ES-I3 (cell line): ENCODE data around the gene PPP2R5D.

Experiments
- H3K36me3 ChIP-seq: 2 replicates; pipeline ENCODE4 v1.6.1; 2013; ENCODE audit warnings: mild to moderate bottlenecking, low read length, control low read depth, moderate library complexity; ENCODE audit not compliant: insufficient read depth
- H3K4me1 ChIP-seq: 2 replicates; pipeline ENCODE4 v1.6.1; 2013; ENCODE audit warnings: mild to moderate bottlenecking, control low read depth, low read length; ENCODE audit not compliant: insufficient read depth
- H3K9ac ChIP-seq: 2 replicates; pipeline ENCODE4 v1.6.1; 2013; ENCODE audit warnings: low read depth, mild to moderate bottlenecking, low read length, moderate library complexity
- H3K9me3 ChIP-seq: 2 replicates; pipeline ENCODE4 v1.6.1; 2013; ENCODE audit warnings: mild to moderate bottlenecking, low read length, moderate library complexity; ENCODE audit not compliant: control insufficient read depth, insufficient read depth

The PPP2R5D gene

DNA sequence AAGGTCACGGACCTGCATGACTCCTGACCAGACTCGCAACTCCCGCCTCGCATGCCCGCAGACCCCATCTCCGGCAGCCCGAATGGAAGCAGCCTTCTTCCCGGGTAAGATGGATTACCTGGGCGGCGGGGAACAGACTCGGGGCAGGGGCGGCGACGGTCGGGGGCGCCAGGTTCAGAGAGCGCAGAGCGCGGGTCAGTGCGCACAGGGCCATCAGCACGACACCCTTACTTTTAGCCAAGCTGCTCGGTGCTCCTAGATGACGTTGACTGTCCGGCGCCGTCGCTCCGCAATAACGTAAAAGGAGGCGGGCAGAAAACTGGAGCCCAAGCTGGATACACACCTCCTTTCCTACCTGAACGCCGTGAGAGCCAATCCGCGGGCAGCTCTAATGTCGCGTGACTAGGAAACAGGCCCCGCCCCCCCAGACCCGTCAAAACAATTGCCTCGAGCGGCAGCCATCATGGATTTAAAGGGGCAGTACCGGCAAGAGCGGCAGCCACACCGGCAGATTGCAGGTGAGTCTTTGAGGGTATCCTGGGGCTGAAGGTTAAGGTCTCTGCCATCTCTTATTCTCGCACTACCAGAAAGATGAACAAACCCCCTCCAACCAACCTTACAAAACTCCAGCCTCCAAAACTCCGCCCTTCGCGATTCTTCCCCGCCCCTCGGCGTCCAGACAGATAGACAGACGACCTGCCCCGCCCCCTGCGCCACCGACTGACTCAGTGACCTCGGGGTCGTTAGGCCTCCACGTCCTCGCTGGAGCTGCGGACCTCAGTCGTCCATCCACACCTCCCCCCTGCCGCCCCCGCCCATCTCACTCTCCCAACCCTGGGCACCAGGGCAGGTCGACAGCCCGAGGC, 75.0 kb downstream of the PPP2R5D start, which contains the start of the genes KLC4 and MRPL2:
KLC4 (plus strand) TSS at position 464 of the 866 bp plus-strand sequence. CDS start 1,705 bp downstream, outside the sequence.
MRPL2 (minus strand) TSS at position 267 of the 866 bp plus-strand sequence; CDS start at position 214, 53 bp downstream.
- Histone ChIP-seq H3K9ac (peak within 1 kb of the TSS; percentile 82), H3K36me3 (no peaks in the 10 kb centered on the region), H3K9me3 (no peaks in the 10 kb centered on the region), H3K4me1 (peaks cover 3% of the 10 kb centered on the region; the same call in 1 of the 2 replicates)

DNA sequence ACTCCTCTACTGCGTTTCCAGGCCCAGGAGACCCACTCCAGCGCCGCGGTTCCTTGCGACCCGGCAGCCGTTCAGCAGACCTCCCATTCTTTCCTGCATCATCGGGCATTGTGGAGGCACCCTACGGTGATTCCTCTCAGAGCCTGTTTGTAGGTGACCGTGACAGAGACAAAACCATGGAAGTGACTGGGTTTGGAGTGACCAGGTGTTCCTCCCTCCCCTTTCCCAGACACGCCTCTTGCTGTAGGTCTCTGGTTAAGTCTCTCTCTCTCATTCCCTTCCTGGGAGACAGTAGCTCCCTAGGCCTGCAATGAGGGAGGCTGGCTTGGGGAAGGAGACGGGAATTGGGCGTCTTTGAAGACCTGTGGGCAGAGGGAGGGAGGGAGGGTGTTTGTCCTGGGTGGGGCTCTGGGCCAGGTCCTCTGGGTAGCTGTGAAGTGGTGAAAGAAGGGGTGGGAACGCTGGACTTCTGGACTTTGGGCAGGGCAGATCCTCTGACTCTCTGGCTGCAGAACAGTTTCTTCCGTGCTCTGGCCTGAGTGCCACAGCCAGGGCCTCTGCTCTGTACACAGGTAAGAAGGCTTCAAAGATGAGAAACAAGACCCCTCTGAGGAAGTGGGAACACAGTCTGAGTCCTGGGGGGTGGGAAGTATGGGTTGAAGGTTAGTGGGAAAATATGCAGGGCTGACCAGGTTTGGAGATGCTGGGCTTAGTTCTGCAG, 75.8 kb downstream of the PPP2R5D start:
- Histone ChIP-seq H3K9me3 (no peaks in the 10 kb centered on the region), H3K36me3 (no peaks in the 10 kb centered on the region), H3K9ac (peak overlapping the region; percentile 82), H3K4me1 (peaks cover 3% of the 10 kb centered on the region; the same call in 1 of the 2 replicates)

DNA sequence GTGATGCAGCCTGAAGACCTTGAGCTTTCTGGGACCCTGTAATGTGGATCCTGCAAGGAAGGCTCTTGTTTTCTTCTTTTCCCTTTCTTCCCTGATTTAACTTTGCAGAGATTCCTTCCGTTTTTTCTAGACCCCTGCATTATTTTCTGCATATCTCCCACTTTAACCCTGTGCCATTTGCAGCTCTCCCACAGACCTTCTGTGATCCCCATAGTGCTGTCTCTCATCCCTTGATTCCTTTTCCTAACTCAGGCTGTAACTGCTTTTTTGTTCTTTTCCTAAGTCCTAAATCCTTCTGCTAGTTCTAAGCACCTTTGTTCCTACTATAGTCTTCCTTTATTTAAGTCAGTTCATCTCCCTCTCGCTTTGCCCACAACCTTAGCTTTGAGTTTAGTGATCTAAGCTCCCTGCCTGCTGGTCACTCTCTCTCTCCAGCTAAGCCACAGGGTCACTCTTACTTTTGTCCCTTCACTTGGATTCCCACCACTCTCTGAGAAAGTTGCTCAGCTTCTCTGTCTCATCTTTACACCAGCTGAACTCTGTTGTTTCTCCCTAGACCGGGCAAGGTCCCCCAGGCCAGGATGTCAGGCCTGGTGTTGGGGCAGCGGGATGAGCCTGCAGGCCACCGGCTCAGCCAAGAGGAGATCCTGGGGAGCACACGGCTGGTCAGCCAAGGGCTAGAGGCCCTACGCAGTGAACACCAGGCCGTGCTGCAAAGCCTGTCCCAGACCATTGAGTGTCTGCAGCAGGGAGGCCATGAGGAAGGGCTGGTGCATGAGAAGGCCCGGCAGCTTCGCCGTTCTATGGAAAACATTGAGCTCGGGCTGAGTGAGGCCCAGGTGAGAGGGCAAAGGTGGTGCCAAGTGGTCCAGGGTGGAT, 76.6 kb downstream of the PPP2R5D start:
- 0 out of 2 replicates have a peak overlapping the region, but pooled peaks have one; percentile 82 for H3K9ac ChIP-seq
- H3K4me1 ChIP-seq, result peaks cover 3% of the 10 kb centered on the region; the same call in 1 of the 2 replicates
- no peaks in the 10 kb centered on the region for H3K36me3 ChIP-seq

DNA sequence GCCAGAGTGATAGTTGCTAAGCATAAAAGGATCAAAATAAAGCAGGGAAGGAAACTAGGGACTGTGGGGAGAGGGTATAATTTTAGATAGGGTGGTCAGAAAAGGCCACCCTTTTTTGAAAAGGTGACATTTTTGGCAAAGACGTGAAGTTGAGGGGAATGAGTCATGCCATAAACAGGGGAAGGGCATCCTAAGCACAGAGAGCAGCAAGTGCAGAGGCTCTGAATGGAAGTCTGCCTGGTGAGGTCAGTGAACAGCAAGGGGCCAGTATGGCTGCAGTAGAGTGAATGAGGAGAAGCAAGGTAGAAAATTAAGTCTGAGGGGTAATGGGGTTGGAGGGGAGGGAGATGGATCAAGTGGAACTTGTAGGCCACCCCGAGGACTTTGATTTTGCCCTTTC, 77.5 kb downstream of the PPP2R5D start:
- Histone ChIP-seq H3K4me1 (peaks cover 3% of the 10 kb centered on the region; the same call in 1 of the 2 replicates), H3K9ac (no peak overlapping the region), H3K9me3 (no peaks in the 10 kb centered on the region), H3K36me3 (no peaks in the 10 kb centered on the region)

More for the DNA sequence above, 76.6 kb downstream of the PPP2R5D start:
- no peaks in the 10 kb centered on the region for H3K9me3 ChIP-seq
